ENCODE results near the gene STX4.

STX4 gene

GRCh38 chr16:31071861-31072260, 38.5 kb downstream of the STX4 start:
- no peak for DNase-seq

- no peak for DNase-seq
These were observed 39.3 kb downstream of the STX4 start for GRCh38 chr16:31072540-31073141.

DNA sequence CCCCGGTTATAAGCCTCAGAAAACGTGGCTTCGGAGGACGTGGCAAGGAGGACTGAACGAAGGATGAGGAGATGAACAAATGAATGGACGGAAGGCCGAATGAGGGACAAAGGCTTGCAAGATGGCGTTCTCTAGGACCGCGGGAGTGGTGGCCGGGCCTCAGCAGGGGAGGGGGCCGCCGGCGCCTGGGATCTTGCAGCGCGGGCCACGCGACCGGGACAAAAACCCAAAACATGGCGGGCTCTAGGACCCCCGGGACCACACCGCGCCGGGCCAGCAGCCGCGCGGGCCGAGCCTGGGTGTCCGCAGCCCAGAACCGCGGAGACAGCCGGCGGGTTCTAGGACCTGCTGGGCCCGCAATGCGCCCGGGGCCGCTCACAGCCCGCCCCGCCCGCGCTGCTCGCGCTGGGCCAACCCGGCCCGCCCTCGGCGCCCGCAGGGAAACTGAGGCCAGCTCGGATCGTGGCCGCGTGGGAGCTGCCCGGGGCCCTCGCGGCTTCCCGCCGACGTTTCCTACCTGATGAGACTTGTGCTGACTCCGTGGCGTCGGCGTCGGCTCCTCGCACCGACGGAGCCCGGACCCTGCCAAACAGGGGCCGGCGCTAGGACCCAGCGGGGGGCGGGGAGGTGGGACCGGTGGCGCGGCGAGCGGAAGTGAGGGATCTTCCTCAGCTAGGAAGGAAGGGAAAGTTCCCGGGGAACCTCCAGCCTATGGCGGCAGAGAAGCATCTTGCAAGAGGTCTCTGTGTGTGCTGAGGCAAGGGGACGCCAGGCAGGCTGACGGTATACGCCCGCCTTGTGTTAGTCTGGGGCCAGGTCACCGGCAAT, 40.0 kb downstream of the STX4 start:
- DNase-seq = peak; percentile 54 to 57

GRCh38 chr16:31073970-31074813, 40.8 kb downstream of the STX4 start, which contains the start of the genes ZNF646 and ZNF668:
Gene ZNF646, plus strand, starts transcription at chr16:31074422. Its CDS starts 1,903 bp downstream, at chr16:31076325.
Gene ZNF668, minus strand, starts transcription at chr16:31074240. Its CDS starts 9,781 bp downstream, at chr16:31064459.
- peak; percentile 65 to 92 for DNase-seq

GRCh38 chr16:31074814-31075183, 41.4 kb downstream of the STX4 start:
- DNase-seq = no peak

DNA sequence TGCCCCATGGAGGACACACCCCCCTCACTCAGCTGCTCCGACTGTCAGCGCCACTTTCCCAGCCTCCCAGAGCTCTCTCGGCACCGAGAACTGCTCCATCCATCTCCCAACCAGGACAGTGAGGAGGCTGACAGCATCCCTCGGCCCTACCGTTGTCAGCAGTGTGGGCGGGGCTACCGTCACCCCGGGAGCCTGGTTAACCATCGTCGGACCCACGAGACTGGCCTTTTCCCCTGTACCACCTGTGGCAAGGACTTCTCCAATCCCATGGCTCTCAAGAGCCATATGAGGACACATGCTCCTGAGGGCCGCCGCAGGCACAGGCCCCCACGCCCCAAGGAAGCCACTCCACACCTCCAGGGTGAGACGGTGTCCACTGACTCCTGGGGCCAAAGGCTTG, 43.0 kb downstream of the STX4 start:
- no peak for DNase-seq

GRCh38 chr16:31077024-31077423, 43.7 kb downstream of the STX4 start:
- no peak for DNase-seq

DNA sequence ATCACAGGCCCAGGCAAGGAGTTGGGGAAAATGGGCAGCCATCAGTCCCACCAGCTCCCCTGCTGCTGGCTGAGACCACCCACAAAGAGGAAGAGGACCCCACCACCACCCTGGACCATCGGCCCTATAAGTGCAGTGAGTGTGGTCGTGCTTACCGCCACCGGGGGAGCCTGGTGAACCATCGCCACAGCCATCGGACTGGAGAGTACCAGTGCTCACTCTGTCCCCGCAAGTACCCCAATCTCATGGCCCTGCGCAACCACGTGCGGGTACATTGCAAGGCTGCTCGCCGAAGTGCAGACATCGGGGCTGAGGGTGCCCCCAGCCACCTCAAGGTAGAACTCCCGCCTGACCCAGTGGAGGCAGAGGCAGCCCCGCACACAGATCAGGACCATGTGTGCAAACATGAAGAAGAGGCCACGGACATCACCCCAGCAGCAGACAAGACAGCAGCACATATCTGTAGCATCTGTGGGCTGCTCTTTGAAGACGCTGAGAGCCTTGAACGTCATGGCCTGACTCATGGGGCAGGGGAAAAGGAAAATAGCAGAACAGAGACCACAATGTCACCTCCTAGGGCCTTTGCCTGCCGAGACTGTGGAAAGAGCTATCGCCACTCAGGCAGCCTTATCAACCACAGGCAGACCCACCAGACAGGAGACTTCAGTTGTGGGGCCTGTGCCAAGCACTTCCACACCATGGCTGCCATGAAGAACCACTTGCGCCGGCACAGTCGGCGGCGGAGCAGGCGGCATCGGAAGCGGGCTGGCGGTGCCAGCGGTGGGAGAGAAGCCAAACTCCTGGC, 44.4 kb downstream of the STX4 start:
- DNase-seq = no peak

DNA sequence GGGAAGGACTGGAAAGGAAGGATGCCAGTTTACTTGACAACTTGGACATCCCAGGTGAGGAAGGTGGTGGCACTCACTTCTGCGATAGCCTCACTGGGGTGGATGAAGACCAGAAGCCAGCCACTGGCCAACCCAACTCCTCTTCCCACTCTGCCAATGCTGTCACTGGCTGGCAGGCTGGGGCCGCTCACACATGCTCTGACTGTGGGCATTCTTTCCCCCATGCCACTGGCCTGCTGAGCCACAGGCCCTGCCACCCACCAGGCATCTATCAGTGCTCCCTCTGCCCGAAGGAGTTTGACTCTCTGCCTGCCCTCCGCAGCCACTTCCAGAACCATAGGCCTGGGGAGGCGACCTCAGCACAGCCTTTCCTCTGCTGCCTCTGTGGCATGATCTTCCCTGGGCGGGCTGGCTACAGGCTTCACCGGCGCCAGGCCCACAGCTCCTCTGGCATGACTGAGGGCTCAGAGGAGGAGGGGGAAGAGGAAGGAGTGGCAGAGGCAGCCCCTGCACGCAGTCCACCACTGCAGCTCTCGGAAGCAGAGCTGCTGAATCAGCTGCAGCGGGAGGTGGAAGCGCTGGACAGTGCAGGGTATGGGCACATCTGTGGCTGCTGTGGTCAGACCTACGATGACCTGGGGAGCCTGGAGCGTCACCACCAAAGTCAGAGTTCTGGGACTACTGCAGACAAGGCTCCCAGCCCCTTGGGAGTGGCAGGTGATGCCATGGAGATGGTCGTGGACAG, 45.4 kb downstream of the STX4 start:
- DNase-seq = no peak

DNA sequence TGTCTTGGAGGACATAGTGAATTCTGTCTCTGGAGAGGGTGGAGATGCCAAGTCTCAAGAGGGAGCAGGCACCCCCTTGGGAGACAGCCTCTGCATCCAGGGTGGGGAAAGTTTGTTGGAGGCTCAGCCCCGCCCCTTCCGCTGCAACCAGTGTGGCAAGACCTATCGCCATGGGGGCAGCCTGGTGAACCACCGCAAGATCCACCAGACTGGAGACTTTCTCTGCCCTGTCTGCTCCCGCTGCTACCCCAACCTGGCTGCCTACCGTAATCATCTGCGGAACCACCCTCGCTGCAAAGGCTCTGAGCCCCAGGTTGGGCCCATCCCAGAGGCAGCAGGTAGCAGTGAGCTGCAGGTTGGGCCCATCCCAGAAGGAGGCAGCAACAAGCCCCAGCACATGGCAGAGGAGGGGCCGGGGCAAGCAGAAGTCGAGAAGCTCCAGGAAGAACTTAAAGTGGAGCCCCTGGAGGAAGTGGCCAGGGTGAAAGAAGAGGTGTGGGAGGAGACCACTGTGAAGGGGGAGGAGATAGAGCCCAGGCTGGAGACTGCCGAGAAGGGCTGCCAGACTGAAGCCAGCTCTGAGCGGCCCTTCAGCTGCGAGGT, 46.1 kb downstream of the STX4 start:
- no peak for DNase-seq

DNA sequence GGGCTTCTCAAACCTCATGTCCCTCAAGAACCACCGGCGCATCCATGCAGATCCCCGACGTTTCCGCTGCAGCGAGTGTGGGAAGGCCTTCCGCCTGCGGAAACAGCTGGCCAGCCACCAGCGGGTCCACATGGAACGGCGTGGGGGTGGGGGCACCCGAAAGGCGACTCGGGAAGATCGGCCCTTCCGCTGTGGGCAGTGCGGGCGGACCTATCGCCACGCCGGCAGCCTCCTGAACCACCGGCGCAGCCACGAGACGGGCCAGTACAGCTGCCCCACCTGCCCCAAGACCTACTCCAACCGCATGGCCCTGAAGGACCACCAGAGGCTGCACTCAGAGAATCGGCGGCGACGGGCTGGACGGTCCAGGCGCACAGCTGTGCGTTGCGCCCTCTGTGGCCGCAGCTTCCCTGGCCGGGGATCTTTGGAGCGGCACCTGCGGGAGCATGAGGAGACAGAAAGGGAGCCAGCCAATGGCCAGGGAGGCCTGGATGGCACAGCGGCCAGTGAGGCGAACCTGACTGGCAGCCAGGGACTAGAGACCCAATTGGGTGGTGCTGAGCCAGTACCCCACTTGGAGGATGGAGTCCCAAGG, 46.8 kb downstream of the STX4 start:
- DNase-seq = no peak

GRCh38 chr16:31080756-31081419, 47.5 kb downstream of the STX4 start:
- DNase-seq = no peak

DNA sequence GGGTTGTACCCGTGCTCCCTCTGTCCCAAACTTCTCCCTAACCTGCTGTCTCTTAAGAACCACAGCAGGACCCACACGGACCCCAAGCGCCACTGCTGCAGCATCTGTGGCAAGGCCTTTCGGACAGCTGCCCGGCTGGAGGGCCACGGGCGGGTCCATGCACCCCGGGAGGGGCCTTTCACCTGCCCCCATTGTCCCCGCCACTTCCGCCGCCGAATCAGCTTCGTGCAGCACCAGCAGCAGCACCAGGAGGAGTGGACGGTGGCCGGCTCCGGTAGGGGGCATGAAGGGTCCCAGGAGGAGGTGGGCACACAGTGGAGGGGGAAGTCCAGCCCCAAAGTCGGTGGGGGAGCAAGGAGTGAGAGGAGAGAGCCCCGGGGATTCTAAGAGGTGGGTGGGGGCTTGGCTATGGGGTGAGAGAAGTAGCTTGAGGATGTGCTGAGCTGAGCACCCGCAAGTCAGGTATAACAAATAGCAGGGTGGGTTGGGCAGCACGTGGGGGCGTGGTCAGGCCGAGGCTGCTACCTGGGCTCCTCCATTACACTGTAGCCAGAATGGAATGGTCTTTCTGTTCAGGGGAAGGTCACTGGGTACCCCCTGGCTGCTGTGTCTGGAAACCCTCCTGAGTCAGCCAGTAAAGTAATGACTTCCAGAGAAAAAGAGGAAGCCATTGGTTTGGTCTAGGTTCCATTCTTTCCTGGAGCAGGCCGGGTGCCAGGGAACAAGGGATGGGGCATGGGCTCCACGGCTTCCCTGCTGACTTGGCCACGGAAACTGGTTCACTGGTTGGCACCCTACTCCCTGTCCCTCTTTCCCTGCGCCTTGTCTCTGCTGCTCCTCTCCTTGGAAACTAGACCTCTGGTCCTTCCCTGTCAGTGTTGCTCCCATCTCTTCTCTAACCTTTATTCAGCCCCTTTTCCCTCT, 48.3 kb downstream of the STX4 start:
- DNase-seq = no peak

- no peak for DNase-seq
These were observed 49.1 kb downstream of the STX4 start for GRCh38 chr16:31082368-31083045.

DNA sequence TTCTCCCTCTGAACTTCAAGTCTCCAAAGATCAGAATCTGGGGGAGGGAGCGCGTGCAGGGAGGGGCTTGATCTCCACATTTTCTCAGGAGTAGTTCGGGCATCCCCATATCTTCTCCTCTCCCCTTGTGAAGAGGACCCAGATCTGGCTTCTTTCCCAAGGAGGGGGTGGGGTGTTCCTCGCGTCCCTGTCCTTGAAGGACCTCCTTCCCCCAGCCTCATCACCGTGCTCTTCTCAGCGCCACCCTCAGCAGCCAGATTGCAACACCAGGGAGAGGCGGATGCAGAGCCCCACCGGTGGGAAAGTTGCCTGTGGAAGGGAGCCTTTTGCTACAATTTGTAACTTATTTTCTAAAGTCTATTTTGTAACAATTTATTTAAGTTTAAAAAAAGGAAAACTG, 49.7 kb downstream of the STX4 start:
- no peak for DNase-seq

GRCh38 chr16:31083556-31083955, 50.2 kb downstream of the STX4 start:
- DNase-seq = no peak

DNA sequence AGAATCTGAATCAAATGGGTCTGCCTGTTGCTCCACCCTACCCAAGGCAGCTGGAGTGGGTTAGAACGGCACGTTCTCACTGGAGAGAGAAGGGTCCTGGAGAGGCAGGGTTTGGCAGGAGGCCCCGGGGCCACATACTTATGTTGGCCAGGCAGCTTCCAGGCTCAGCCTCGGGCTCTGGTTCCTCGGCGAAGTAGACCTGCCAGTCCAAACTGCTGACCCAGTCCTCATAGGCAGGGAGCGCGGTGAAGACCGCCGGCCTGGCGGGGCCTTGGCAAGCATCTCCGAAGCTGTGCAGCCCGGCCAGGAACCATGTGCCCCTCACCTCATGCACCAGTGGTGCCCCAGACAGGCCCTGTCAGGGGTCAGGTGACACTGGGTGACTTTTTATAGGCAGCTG, 50.6 kb downstream of the STX4 start:
- DNase-seq = no peak

DNA sequence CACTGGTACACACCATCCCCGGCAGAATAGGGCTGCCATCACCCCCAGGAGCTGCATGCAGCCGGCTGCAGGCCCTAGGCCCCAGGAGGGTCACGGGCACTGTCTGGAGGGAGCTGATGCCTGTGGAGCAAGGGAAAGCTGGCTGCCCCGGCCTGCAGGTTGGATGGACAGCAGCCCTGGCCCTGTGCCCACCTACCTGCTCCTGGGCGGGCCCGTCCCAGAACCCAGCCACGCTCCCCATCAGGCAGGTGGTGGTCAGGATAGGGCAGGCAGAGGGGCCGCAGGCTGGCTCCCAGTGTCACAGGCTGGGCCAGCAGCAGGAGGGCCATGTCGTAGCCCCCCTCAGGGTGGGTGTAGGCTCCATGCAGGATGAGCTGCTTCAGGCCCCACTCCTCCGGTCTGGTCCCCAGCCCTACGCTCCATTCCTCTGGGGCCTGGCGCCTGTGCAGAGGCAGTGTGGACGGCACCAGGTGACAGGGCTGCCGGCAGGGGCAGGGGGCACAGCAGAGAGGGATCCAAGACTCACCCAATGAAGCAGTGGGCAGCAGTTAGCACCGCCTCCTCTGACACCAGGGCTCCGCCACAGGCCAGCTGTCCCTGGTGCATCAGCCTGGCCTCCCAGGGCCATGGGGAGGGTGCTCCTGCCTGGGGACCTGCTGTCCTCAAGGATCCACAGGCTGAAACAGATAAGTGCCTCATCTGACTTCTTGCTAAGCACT, 51.4 kb downstream of the STX4 start:
- no peak for DNase-seq

Measured in NCI-H187 (cell line).